B cell (primary cell): Measurements from ENCODE around the gene TIMM17A. TPM values are rescaled to one million over a fixed set of nuclear protein-coding genes. Genes with fewer than 3 reads are reported as not detected.

Experiments used
- ATAC-seq: fragments of 200-7000 bp; cut with Tn5 transposase; one replicate; pipeline ENCODE4 v1.10.0; 2021; ENCODE audit warnings: low read depth, mild to moderate bottlenecking, moderate number of reproducible peaks, moderate library complexity
- CTCF ChIA-PET: fragments of 350-600 bp; sonication (Branson Sonifier 250); formaldehyde crosslinking; loops from one replicate; lab custom pipeline; 2021; ENCODE audit warnings: antibody characterized with exemption, inconsistent platforms; lab: Charles Lee
- POLR2A ChIA-PET: fragments of 350-600 bp; sonication (Branson Sonifier 250); formaldehyde crosslinking; loops from one replicate; lab custom pipeline; 2021; ENCODE audit warnings: antibody characterized with exemption; lab: Charles Lee
- DNase-seq: peaks from one replicate; pipeline ENCODE4 v3.0.0; 2013
- H2AFZ ChIP-seq: 2 replicates; pipeline ENCODE4 v1.6.1; 2012; ENCODE audit warnings: mild to moderate bottlenecking, low read depth, low read length; ENCODE audit not compliant: insufficient read depth, poor library complexity, severe bottlenecking
- H3K27ac ChIP-seq, 2 donors: 1 replicate in 1 of 2; 2 replicates in 1 of 2; pipeline ENCODE4 v1.5.1; 2012 to 2013; ENCODE audit warnings: low read length in 2 of 2, mild to moderate bottlenecking in 2 of 2, moderate library complexity in 1 of 2
- H3K27me3 ChIP-seq, 4 experiments: fragments of 200-600 bp in 1 of 4; sonication (generic) in 1 of 4; replicated peaks in 1 of 4; 1 replicate in 2 of 4; 2 replicates in 2 of 4; pipeline versions ENCODE4 v1.6.1 to v1.7.0; 2013 to 2016; ENCODE audit warnings: low read length in 3 of 4, mild to moderate bottlenecking in 2 of 4, mixed read lengths in 1 of 4, moderate library complexity in 1 of 4; ENCODE audit not compliant: insufficient read depth in 4 of 4, control insufficient read depth in 3 of 4; ENCODE audit errors: control extremely low read depth in 1 of 4
- H3K36me3 ChIP-seq, 2 experiments: replicated peaks in 1 of 2; 1 replicate in 1 of 2; 2 replicates in 1 of 2; pipeline versions ENCODE4 v1.6.1 to v1.7.1; 2013; ENCODE audit warnings: low read length in 1 of 2; ENCODE audit not compliant: insufficient read depth in 2 of 2, control insufficient read depth in 1 of 2; ENCODE audit errors: control extremely low read depth in 1 of 2, extremely low read depth in 1 of 2
- H3K4me1 ChIP-seq, 2 donors: fragments of 200-600 bp in 1 of 2; sonication (generic) in 1 of 2; 1 replicate in 1 of 2; 2 replicates in 1 of 2; pipeline versions ENCODE4 v1.5.1 to v1.6.1; 2013 to 2017; ENCODE audit warnings: low read length in 2 of 2; ENCODE audit not compliant: control insufficient read depth in 2 of 2, insufficient read depth in 2 of 2
- H3K4me2 ChIP-seq: replicated peaks from 2 replicates; pipeline ENCODE3; 2012; ENCODE audit warnings: mild to moderate bottlenecking, low read depth, low read length; ENCODE audit not compliant: poor library complexity, severe bottlenecking
- H3K4me3 ChIP-seq, 5 experiments: fragments of 200-600 bp in 1 of 5; sonication (generic) in 1 of 5; 1 replicate in 3 of 5; 2 replicates in 2 of 5; pipeline versions ENCODE4 v1.5.1 to v1.7.0; 2011 to 2016; ENCODE audit warnings: low read length in 4 of 5, mild to moderate bottlenecking in 4 of 5, low read depth in 2 of 5, control low read depth in 1 of 5, moderate library complexity in 1 of 5; ENCODE audit not compliant: insufficient read depth in 1 of 5; ENCODE audit errors: control extremely low read depth in 1 of 5, extremely low read depth in 1 of 5
- H3K79me2 ChIP-seq: fragments of 200-600 bp; sonication (generic); one replicate; pipeline ENCODE4 v1.6.0; 2016; ENCODE audit warnings: low read length; ENCODE audit not compliant: control insufficient read depth, insufficient read depth
- H3K9ac ChIP-seq: fragments of 200-600 bp; sonication (generic); 2 replicates; pipeline ENCODE4 v1.6.1; 2017; ENCODE audit warnings: mild to moderate bottlenecking, low read length, moderate library complexity
- H3K9me3 ChIP-seq, 3 donors: one replicate each; pipeline versions ENCODE4 v1.6.1 to v1.7.1; 2013; ENCODE audit warnings: low read length in 2 of 3; ENCODE audit not compliant: control insufficient read depth in 2 of 3, insufficient read depth in 1 of 3; ENCODE audit errors: control extremely low read depth in 1 of 3
- H4K20me1 ChIP-seq: 2 replicates; pipeline ENCODE4 v1.6.0; 2012; ENCODE audit warnings: mild to moderate bottlenecking, low read length; ENCODE audit not compliant: insufficient read depth, control insufficient read depth, poor library complexity, severe bottlenecking
- H3K27ac Mint-ChIP-seq: one replicate; pipeline ENCODE4 v1.8.0; 2021; ENCODE audit warnings: mixed read lengths
- H3K27me3 Mint-ChIP-seq: one replicate; pipeline ENCODE4 v1.8.0; 2021; ENCODE audit warnings: mixed read lengths
- H3K4me1 Mint-ChIP-seq: one replicate; pipeline ENCODE4 v1.8.0; 2021; ENCODE audit warnings: mixed read lengths
- H3K4me3 Mint-ChIP-seq: one replicate; pipeline ENCODE4 v1.8.0; 2021; ENCODE audit warnings: mixed read lengths
- H3K9me3 Mint-ChIP-seq: one replicate; pipeline ENCODE4 v1.8.0; 2022; ENCODE audit warnings: mixed read lengths; ENCODE audit not compliant: insufficient read depth
- EZH2 ChIP-seq: IDR thresholded peaks from 2 replicates; pipeline ENCODE4 v1.6.1; 2012; ENCODE audit warnings: borderline replicate concordance, low read depth, mild to moderate bottlenecking, moderate library complexity, low read length; ENCODE audit not compliant: insufficient read depth, poor library complexity, severe bottlenecking
- WGBS: methylation state at CpG from one replicate; pipeline ENCODE4 v1.1.5; 2013; ENCODE audit warnings: missing lambda C conversion rate; ENCODE audit not compliant: insufficient coverage; 5-methylcytosine and 5-hydroxymethylcytosine counted together
- intact Hi-C: fragments of 100-400 bp; cut with micrococcal nuclease; formaldehyde crosslinking; loops from one replicate; pipeline ENCODE4 v1.10.0; 2022
- polyA plus RNA-seq: library from polyadenylated mRNA; depleted of rRNA; stranded (reverse); fragments of >200 nt; gene quantifications from 2 replicates; pipeline ENCODE4 v1.2.3, GENCODE V29; 2012
- total RNA-seq, 2 donors: library from RNA; stranded (reverse); fragments of 120-200 nt in 1 of 2; gene quantifications; 1 replicate in 1 of 2; 2 replicates in 1 of 2; pipeline versions ENCODE4 v1.2.3 to v1.2.4, GENCODE V29; 2013 to 2022
- TF ChIP-seq, protein P1 (sequence below): fragments of 200-600 bp; IDR thresholded peaks from one replicate; pipeline ENCODE4 v1.8.0; 2022; ENCODE audit warnings: antibody characterized with exemption, mild to moderate bottlenecking

The TIMM17A gene
- total and polyA plus RNA-seq, 2 donors (not counting 1 experiment from before 2014, with no cell fraction given) = 13.7 to 31.5 TPM

DNA sequence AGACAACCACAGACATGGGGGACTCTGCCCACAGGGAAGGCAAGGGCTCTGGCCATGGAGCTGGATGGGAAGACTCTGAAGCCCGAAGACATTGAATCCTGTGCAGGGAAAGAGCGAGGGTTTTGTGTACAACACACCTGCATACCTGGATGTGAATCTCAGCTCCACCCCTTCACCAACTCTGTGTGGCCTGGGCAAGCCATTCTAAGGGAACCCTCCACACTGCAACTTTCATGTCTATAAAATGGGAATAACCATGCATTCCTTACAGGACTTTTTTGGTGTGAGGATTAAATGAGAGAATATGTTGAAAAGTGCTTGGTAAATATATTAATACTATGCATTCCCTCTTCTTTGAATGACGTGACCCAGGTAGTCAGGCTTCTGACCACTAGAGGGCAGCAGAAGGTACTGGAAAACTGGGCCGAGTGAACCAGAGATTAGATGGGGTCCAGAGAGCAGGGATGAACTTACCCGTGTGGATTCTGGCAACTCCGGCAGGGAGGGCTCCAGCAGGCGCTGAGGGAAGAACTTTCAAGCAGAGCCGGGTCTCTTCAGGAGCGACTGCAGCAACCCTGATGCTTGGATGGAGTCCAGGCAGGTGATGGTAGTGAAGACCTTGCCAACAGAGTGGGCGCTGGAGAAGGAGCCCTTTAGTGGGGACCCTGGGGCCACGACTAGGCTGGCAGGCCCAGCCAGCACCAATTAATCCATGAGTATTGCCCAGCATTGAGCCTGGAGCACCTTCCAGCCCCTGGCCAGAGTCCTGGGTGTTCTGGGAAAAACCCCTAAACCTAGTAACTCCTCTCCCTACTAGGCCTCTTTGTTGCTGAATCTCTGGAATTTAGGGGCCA, 54.2 kb downstream of the TIMM17A start:
- CTCF ChIA-PET = interaction anchor here (2.9 kb wide), 2 partner anchors 10 to 126 kb away, joined by 19 to 21 read pairs; no protein-coding TSS in a partner anchor
- intact Hi-C loops = loop anchor here (1.0 to 5.0 kb wide), 2 partner anchors 126 to 708 kb away; no protein-coding TSS in a partner anchor
- H3K9ac ChIP-seq = no peak overlapping the region

More for the DNA sequence above, 54.2 kb downstream of the TIMM17A start:
- H3K4me3 ChIP-seq = no peak overlapping the region
- WGBS = 43% methylated on average over 10 of the region's 11 CpGs
- POLR2A ChIA-PET = no interaction called here
- peaks cover 0 to 13% of the 10 kb centered on the region in 2 experiments for H3K36me3 ChIP-seq
- no peaks in the 10 kb centered on the region for H3K27me3 ChIP-seq
- Mint-ChIP-seq H3K4me1 (peaks cover 2% of the 10 kb centered on the region), H3K27ac (no peak overlapping the region), H3K4me3 (no peak overlapping the region), H3K9me3 (no peaks in the 10 kb centered on the region), H3K27me3 (no peaks in the 10 kb centered on the region)
- H3K4me1 ChIP-seq = peaks cover 0 to 7% of the 10 kb centered on the region in 2 donors
- H3K4me2 ChIP-seq = no peak overlapping the region
- no peaks in the 10 kb centered on the region for H3K9me3 ChIP-seq
- no peaks in the 10 kb centered on the region for H4K20me1 ChIP-seq
- DNase-seq (peak; percentile 67), ATAC-seq (peak; percentile 60)
- no peak overlapping the region for H3K27ac ChIP-seq
- TF ChIP-seq EZH2 = no peak
- TF ChIP-seq, protein P1, sequence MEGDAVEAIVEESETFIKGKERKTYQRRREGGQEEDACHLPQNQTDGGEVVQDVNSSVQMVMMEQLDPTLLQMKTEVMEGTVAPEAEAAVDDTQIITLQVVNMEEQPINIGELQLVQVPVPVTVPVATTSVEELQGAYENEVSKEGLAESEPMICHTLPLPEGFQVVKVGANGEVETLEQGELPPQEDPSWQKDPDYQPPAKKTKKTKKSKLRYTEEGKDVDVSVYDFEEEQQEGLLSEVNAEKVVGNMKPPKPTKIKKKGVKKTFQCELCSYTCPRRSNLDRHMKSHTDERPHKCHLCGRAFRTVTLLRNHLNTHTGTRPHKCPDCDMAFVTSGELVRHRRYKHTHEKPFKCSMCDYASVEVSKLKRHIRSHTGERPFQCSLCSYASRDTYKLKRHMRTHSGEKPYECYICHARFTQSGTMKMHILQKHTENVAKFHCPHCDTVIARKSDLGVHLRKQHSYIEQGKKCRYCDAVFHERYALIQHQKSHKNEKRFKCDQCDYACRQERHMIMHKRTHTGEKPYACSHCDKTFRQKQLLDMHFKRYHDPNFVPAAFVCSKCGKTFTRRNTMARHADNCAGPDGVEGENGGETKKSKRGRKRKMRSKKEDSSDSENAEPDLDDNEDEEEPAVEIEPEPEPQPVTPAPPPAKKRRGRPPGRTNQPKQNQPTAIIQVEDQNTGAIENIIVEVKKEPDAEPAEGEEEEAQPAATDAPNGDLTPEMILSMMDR = peak; percentile 94
- no peaks in the 10 kb centered on the region for H3K79me2 ChIP-seq
- no peak overlapping the region for H2AFZ ChIP-seq
